D721Med (cell line): ENCODE measurements around the gene PDE11A.

ENCODE experiments used
- DNase-seq: peaks from one replicate; pipeline ENCODE4 v3.0.0; 2011; ENCODE audit warnings: low spot score; ENCODE audit not compliant: insufficient read length
- FAIRE-seq: peaks from 2 replicates; lab custom pipeline; 2011; peaks lifted over from hg19 to GRCh38; lab: Jason Lieb, UNC
- CTCF ChIP-seq: IDR thresholded peaks from 2 replicates; pipeline ENCODE4 v1.5.1; 2012; ENCODE audit warnings: mild to moderate bottlenecking, control low read depth; ENCODE audit not compliant: insufficient read depth; ENCODE audit errors: missing control alignments

PDE11A gene

GRCh38 chr2:177929662-177930522 lies 142.7 kb downstream of the PDE11A start:
- no peak for DNase-seq
- no peak for TF ChIP-seq CTCF
- no peak for FAIRE-seq

- TF ChIP-seq CTCF: no peak
- DNase-seq (no peak), FAIRE-seq (no peak)
Measured at GRCh38 chr2:177923323-177923722, 149.3 kb downstream of the PDE11A start.

- DNase-seq (no peak), FAIRE-seq (no peak)
- TF ChIP-seq CTCF: no peak
Measured at GRCh38 chr2:177921726-177922125, 150.9 kb downstream of the PDE11A start.

GRCh38 chr2:177917169-177917568 lies 155.4 kb downstream of the PDE11A start:
- FAIRE-seq: no peak
- DNase-seq: no peak
- TF ChIP-seq CTCF: no peak

- FAIRE-seq (no peak), DNase-seq (no peak)
- no peak for TF ChIP-seq CTCF
Measured at GRCh38 chr2:177916342-177916741, 156.2 kb downstream of the PDE11A start.

GRCh38 chr2:177914247-177914646 lies 158.3 kb downstream of the PDE11A start:
- FAIRE-seq (no peak), DNase-seq (no peak)
- TF ChIP-seq CTCF: no peak

GRCh38 chr2:177909962-177910361 lies 162.6 kb downstream of the PDE11A start:
- no peak for TF ChIP-seq CTCF
- DNase-seq (no peak), FAIRE-seq (no peak)
